HG03175 (cell line): ENCODE data around the gene TMEM131L.
"Not testable (repeated sequence)": the region's sequence is repeated elsewhere in the genome, so short reads cannot be mapped to it uniquely, and the experiment has no call there.

Experiments used
- ATAC-seq: cut with Tn5 transposase; IDR thresholded peaks from one replicate; pipeline ENCODE4 v1.9.1; 2021; ENCODE audit warnings: mild to moderate bottlenecking, moderate library complexity; ENCODE audit not compliant: unreplicated experiment

The TMEM131L gene

GRCh38 chr4:153566631-153567150 lies 100.5 kb downstream of the TMEM131L start:
- ATAC-seq = no peak

- not testable (repeated sequence) for ATAC-seq
Measured at GRCh38 chr4:153567660-153568059, 101.5 kb downstream of the TMEM131L start.

GRCh38 chr4:153570228-153570973 lies 104.2 kb downstream of the TMEM131L start:
- no peak for ATAC-seq

- ATAC-seq = no peak
Measured at GRCh38 chr4:153571006-153571545, 104.9 kb downstream of the TMEM131L start.

- no peak for ATAC-seq
Measured at GRCh38 chr4:153572609-153573008, 106.4 kb downstream of the TMEM131L start.

- ATAC-seq = no peak
Measured at GRCh38 chr4:153573221-153573620, 107.1 kb downstream of the TMEM131L start.

GRCh38 chr4:153573881-153574802 lies 108.0 kb downstream of the TMEM131L start:
- peak; percentile 76 for ATAC-seq

- ATAC-seq = no peak
Measured at GRCh38 chr4:153576443-153576774, 110.2 kb downstream of the TMEM131L start.

GRCh38 chr4:153577053-153577452 lies 110.9 kb downstream of the TMEM131L start:
- no peak for ATAC-seq

- ATAC-seq = no peak
Measured at GRCh38 chr4:153579410-153579809, 113.2 kb downstream of the TMEM131L start.

- ATAC-seq = no peak
Measured at GRCh38 chr4:153579872-153580271, 113.7 kb downstream of the TMEM131L start.

- ATAC-seq = no peak
Measured at GRCh38 chr4:153582954-153583702, 117.0 kb downstream of the TMEM131L start.

- no peak for ATAC-seq
Measured at GRCh38 chr4:153585026-153585425, 118.9 kb downstream of the TMEM131L start.

- ATAC-seq = no peak
Measured at GRCh38 chr4:153589703-153590595, 123.8 kb downstream of the TMEM131L start.

- no peak for ATAC-seq
Measured at GRCh38 chr4:153591441-153591840, 125.3 kb downstream of the TMEM131L start.

- ATAC-seq = no peak
Measured at GRCh38 chr4:153592064-153592463, 125.9 kb downstream of the TMEM131L start.

- ATAC-seq = no peak
Measured at GRCh38 chr4:153593161-153593560, 127.0 kb downstream of the TMEM131L start.

- no peak for ATAC-seq
Measured at GRCh38 chr4:153594210-153594609, 128.1 kb downstream of the TMEM131L start.

GRCh38 chr4:153595894-153596601 lies 129.9 kb downstream of the TMEM131L start:
- ATAC-seq = no peak
